HepG2 (cell line): ENCODE data around the gene PGC. TPM values are rescaled to one million over a fixed set of nuclear protein-coding genes. Genes with fewer than 3 reads are reported as not detected.

ENCODE experiments used
- BRCA1 ChIP-seq: sonication (generic); formaldehyde crosslinking; IDR thresholded peaks from 2 replicates; pipeline ENCODE4 v1.4.0; 2020; ENCODE audit warnings: missing genetic modification reagents
- HNRNPH1 ChIP-seq: fragments of 200-400 bp; formaldehyde crosslinking; optimal IDR thresholded peaks from 2 replicates; pipeline ENCODE3; 2017; ENCODE audit warnings: mild to moderate bottlenecking, low read depth, low read length
- KMT2A ChIP-seq: sonication (generic); formaldehyde crosslinking; IDR thresholded peaks from 2 replicates; pipeline ENCODE4 v1.4.0; 2020; ENCODE audit warnings: missing genetic modification reagents
- POLR2G ChIP-seq: fragments of 200-400 bp; formaldehyde crosslinking; IDR thresholded peaks from 2 replicates; pipeline ENCODE4 v1.6.1; 2018; ENCODE audit warnings: mild to moderate bottlenecking, low read depth, low read length, moderate library complexity
- ZNF121 ChIP-seq: sonication (generic); formaldehyde crosslinking; IDR thresholded peaks from 2 replicates; pipeline ENCODE4 v1.5.0; 2020; ENCODE audit warnings: mild to moderate bottlenecking, missing genetic modification reagents
- ZNF225 ChIP-seq: sonication (generic); formaldehyde crosslinking; IDR thresholded peaks from 2 replicates; pipeline ENCODE4 v1.4.0; 2020; ENCODE audit warnings: mild to moderate bottlenecking, missing genetic modification reagents
- ZNF230 ChIP-seq: sonication (generic); formaldehyde crosslinking; IDR thresholded peaks from 2 replicates; pipeline ENCODE4 v1.4.0; 2020; ENCODE audit warnings: mild to moderate bottlenecking, missing genetic modification reagents
- polyA plus RNA-seq, 8 experiments: library from polyadenylated mRNA; depleted of rRNA in 3 of 8; stranded (reverse) in 7 of 8; unstranded in 1 of 8; fragments of >200 nt; fragmentation: Illumina TruSeq in 4 of 8; extraction: Trizol in 4 of 8; gene quantifications; 2 replicates each; pipeline versions ENCODE4 v1.2.1 to v1.2.3, GENCODE V29; 2011 to 2016; ENCODE audit warnings: low read depth in 4 of 8, missing spikeins in 1 of 8, mixed read lengths in 1 of 8; ENCODE audit not compliant: insufficient read depth in 1 of 8
- total RNA-seq, 5 experiments: library from RNA; depleted of rRNA; stranded (reverse); fragments of >200 nt; fragmentation: Illumina TruSeq; extraction: Trizol; gene quantifications; 2 replicates each; pipeline ENCODE4 v1.2.3, GENCODE V29; 2016; ENCODE audit warnings: low read depth in 1 of 5
- TF ChIP-seq, protein P1 (sequence below): sonication (generic); formaldehyde crosslinking; IDR thresholded peaks from 2 replicates; pipeline ENCODE4 v1.5.1; 2020; ENCODE audit warnings: mild to moderate bottlenecking, missing genetic modification reagents
- TF ChIP-seq, protein P2 (sequence below): sonication (generic); formaldehyde crosslinking; IDR thresholded peaks from 2 replicates; pipeline ENCODE4 v1.5.1; 2020; ENCODE audit warnings: mild to moderate bottlenecking, missing genetic modification reagents, moderate library complexity
- TF ChIP-seq, protein P3 (sequence below): sonication (generic); formaldehyde crosslinking; conservative IDR thresholded peaks from 2 replicates; pipeline ENCODE4 v1.4.0; 2020; ENCODE audit warnings: mild to moderate bottlenecking, missing genetic modification reagents, moderate library complexity
- TF ChIP-seq, protein P4 (sequence below): sonication (generic); formaldehyde crosslinking; IDR thresholded peaks from 2 replicates; pipeline ENCODE4 v1.8.0; 2022; ENCODE audit warnings: mild to moderate bottlenecking, missing genetic modification reagents; ENCODE audit not compliant: insufficient replicate concordance
- TF ChIP-seq, protein P5 (sequence below): sonication (generic); formaldehyde crosslinking; IDR thresholded peaks from 2 replicates; pipeline ENCODE4 v1.4.0; 2020; ENCODE audit warnings: missing genetic modification reagents

PGC gene
- total and polyA plus RNA-seq, 2 of the 13 experiments (the other 11 are each of a cell fraction or from before 2014, with no cell fraction given): 426 to 502 TPM

DNA sequence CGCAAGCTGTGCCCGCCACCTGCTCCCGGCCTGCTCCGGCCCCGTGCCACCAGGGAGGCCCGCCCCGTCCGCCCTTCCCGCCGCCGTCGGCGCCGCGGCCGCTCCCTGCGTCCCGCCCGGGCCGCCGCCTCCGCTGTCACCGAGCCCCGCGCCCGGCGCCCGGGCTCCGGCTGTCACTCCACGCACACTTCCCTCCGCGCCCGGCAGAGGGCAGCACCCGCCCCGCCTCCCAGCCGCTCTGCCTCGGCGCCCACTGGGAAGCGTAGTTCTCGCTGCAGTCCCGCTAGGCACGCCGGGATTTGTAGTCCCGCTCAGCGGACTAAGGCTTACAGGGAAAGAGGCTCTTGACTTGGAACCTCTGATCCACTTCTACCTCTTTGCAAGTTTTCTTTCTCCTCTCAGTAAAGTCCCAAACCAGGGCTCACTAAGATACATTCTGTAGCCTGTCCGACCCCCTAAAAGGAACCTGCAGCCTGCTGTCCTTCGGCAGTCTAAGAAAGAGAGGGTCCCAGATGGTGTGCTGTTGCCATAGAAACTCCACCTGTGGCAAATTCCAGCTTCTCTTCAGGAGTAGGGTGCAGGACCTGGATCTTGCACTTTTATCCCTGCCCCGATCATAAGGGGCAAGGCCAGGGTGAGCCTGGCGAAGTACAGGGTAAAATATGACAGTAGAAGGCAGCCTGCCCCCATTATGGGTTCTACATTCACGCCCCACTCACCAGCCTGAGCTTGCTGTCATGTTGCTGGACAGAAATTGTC is 11.6 kb downstream of the PGC start, which contains the start of gene TFEB (continued):
- TF ChIP-seq, protein P1, sequence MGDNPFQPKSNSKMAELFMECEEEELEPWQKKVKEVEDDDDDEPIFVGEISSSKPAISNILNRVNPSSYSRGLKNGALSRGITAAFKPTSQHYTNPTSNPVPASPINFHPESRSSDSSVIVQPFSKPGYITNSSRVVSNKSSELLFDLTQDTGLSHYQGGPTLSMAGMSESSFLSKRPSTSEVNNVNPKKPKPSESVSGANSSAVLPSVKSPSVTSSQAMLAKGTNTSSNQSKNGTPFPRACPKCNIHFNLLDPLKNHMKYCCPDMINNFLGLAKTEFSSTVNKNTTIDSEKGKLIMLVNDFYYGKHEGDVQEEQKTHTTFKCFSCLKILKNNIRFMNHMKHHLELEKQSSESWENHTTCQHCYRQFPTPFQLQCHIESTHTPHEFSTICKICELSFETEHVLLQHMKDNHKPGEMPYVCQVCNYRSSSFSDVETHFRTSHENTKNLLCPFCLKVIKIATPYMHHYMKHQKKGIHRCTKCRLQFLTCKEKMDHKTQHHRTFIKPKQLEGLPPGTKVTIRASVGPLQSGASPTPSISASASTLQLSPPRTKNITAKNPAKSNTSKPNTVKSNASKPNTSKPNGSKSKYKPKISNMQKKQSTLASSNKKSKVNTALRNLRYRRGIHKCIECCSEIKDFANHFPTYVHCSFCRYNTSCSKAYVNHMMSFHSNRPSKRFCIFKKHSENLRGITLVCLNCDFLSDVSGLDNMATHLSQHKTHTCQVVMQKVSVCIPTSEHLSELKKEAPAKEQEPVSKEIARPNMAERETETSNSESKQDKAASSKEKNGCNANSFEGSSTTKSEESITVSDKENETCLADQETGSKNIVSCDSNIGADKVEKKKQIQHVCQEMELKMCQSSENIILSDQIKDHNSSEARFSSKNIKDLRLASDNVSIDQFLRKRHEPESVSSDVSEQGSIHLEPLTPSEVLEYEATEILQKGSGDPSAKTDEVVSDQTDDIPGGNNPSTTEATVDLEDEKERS (CRISPR knock-in tag): peak; percentile 77; the same call in 1 of the 2 replicates
- TF ChIP-seq, protein P2, sequence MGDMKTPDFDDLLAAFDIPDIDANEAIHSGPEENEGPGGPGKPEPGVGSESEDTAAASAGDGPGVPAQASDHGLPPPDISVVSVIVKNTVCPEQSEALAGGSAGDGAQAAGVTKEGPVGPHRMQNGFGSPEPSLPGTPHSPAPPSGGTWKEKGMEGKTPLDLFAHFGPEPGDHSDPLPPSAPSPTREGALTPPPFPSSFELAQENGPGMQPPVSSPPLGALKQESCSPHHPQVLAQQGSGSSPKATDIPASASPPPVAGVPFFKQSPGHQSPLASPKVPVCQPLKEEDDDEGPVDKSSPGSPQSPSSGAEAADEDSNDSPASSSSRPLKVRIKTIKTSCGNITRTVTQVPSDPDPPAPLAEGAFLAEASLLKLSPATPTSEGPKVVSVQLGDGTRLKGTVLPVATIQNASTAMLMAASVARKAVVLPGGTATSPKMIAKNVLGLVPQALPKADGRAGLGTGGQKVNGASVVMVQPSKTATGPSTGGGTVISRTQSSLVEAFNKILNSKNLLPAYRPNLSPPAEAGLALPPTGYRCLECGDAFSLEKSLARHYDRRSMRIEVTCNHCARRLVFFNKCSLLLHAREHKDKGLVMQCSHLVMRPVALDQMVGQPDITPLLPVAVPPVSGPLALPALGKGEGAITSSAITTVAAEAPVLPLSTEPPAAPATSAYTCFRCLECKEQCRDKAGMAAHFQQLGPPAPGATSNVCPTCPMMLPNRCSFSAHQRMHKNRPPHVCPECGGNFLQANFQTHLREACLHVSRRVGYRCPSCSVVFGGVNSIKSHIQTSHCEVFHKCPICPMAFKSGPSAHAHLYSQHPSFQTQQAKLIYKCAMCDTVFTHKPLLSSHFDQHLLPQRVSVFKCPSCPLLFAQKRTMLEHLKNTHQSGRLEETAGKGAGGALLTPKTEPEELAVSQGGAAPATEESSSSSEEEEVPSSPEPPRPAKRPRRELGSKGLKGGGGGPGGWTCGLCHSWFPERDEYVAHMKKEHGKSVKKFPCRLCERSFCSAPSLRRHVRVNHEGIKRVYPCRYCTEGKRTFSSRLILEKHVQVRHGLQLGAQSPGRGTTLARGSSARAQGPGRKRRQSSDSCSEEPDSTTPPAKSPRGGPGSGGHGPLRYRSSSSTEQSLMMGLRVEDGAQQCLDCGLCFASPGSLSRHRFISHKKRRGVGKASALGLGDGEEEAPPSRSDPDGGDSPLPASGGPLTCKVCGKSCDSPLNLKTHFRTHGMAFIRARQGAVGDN (CRISPR knock-in tag): peak; percentile 56
- TF ChIP-seq POLR2G (peak; percentile 48; the same call in 1 of the 2 replicates), ZNF230 (no peak), ZNF121 (CRISPR knock-in tag) (no peak), BRCA1 (CRISPR knock-in tag) (0 out of 2 replicates have a peak, but pooled peaks have one; percentile 60), ZNF225 (CRISPR knock-in tag) (no peak), KMT2A (CRISPR knock-in tag) (peak; percentile 73; the same call in 1 of the 2 replicates), HNRNPH1 (no peak)
- TF ChIP-seq, protein P3, sequence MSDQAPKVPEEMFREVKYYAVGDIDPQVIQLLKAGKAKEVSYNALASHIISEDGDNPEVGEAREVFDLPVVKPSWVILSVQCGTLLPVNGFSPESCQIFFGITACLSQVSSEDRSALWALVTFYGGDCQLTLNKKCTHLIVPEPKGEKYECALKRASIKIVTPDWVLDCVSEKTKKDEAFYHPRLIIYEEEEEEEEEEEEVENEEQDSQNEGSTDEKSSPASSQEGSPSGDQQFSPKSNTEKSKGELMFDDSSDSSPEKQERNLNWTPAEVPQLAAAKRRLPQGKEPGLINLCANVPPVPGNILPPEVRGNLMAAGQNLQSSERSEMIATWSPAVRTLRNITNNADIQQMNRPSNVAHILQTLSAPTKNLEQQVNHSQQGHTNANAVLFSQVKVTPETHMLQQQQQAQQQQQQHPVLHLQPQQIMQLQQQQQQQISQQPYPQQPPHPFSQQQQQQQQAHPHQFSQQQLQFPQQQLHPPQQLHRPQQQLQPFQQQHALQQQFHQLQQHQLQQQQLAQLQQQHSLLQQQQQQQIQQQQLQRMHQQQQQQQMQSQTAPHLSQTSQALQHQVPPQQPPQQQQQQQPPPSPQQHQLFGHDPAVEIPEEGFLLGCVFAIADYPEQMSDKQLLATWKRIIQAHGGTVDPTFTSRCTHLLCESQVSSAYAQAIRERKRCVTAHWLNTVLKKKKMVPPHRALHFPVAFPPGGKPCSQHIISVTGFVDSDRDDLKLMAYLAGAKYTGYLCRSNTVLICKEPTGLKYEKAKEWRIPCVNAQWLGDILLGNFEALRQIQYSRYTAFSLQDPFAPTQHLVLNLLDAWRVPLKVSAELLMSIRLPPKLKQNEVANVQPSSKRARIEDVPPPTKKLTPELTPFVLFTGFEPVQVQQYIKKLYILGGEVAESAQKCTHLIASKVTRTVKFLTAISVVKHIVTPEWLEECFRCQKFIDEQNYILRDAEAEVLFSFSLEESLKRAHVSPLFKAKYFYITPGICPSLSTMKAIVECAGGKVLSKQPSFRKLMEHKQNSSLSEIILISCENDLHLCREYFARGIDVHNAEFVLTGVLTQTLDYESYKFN (CRISPR knock-in tag): 0 out of 2 replicates have a peak, but pooled peaks have one; percentile 37
- TF ChIP-seq, protein P4, sequence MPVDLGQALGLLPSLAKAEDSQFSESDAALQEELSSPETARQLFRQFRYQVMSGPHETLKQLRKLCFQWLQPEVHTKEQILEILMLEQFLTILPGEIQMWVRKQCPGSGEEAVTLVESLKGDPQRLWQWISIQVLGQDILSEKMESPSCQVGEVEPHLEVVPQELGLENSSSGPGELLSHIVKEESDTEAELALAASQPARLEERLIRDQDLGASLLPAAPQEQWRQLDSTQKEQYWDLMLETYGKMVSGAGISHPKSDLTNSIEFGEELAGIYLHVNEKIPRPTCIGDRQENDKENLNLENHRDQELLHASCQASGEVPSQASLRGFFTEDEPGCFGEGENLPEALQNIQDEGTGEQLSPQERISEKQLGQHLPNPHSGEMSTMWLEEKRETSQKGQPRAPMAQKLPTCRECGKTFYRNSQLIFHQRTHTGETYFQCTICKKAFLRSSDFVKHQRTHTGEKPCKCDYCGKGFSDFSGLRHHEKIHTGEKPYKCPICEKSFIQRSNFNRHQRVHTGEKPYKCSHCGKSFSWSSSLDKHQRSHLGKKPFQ (CRISPR knock-in tag): no peak
- TF ChIP-seq, protein P5, sequence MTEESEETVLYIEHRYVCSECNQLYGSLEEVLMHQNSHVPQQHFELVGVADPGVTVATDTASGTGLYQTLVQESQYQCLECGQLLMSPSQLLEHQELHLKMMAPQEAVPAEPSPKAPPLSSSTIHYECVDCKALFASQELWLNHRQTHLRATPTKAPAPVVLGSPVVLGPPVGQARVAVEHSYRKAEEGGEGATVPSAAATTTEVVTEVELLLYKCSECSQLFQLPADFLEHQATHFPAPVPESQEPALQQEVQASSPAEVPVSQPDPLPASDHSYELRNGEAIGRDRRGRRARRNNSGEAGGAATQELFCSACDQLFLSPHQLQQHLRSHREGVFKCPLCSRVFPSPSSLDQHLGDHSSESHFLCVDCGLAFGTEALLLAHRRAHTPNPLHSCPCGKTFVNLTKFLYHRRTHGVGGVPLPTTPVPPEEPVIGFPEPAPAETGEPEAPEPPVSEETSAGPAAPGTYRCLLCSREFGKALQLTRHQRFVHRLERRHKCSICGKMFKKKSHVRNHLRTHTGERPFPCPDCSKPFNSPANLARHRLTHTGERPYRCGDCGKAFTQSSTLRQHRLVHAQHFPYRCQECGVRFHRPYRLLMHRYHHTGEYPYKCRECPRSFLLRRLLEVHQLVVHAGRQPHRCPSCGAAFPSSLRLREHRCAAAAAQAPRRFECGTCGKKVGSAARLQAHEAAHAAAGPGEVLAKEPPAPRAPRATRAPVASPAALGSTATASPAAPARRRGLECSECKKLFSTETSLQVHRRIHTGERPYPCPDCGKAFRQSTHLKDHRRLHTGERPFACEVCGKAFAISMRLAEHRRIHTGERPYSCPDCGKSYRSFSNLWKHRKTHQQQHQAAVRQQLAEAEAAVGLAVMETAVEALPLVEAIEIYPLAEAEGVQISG (CRISPR knock-in tag): peak; percentile 99
